A204.1 (cell line): Measurements from ENCODE around the gene GATA6.
"Not testable (repeated sequence)": the region's sequence is repeated elsewhere in the genome, so short reads cannot be mapped to it uniquely, and the experiment has no call there.

ENCODE experiments used
- FAIRE-seq: peaks from 2 replicates; lab custom pipeline; 2012; peaks lifted over from hg19 to GRCh38; lab: Jason Lieb, UNC

Gene GATA6

DNA sequence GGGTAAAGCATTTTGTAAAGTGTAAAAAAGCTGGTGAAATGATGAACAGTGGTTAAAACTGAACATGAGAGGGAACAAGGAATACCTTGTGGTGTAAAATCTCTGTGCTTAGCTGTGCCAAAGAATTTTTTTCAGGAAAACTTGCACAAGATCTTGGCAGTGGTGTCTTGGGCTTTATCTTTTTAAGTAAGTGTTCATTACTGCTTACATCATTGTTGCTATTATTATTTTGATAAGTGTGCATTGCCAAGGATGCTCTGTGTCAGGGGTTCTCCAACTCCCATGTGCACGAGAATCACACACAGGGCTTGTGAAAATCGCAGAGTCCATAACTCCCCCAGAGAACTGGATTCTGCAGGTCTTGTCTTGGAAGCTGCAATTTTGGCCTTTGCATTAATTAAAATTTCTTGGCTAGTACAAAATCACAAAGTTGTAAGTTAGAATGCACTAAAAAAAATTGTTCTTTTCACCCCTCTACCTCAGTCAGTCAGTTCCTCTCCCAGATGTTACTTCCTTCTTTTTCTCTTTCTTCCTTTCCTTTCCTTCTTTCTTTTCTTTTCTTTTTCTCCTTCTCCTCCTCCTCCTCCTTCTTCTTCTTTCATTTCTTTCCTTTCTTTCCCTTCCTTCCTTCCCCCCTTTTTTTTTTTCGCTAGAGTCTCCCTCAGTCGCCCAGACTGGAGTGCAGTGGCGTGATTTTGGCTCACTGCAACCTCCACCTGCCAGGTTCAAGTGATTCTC lies 37.8 kb downstream of the GATA6 start:
- no peak for FAIRE-seq

- no peak for FAIRE-seq
Measured at GRCh38 chr18:22210311-22210754, 40.9 kb downstream of the GATA6 start.

DNA sequence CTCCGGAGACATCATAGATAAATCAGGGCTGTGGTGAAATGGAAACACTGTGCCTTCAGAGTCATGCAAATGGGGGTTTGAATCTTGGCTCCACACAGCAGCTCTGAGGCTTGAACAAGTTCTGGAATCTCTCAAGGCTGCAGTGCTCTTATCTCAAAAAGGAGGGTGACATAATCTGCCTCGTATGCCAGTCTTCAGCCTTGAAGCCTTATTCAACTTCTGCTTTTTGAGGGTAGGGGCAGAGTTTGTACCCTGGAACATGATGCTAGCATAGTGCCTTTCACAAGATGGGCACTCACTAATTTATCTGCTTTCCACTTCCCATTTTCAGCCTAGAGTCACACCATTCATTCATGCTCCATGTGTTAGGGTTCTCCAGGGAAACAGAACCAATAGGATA lies 42.3 kb downstream of the GATA6 start:
- no peak for FAIRE-seq

GRCh38 chr18:22213333-22213973 lies 44.1 kb downstream of the GATA6 start:
- FAIRE-seq: no peak

GRCh38 chr18:22214731-22215528 lies 45.5 kb downstream of the GATA6 start:
- FAIRE-seq: no peak

GRCh38 chr18:22218835-22219234 lies 49.4 kb downstream of the GATA6 start:
- no peak for FAIRE-seq

GRCh38 chr18:22219568-22220355 lies 50.4 kb downstream of the GATA6 start:
- no peak for FAIRE-seq

DNA sequence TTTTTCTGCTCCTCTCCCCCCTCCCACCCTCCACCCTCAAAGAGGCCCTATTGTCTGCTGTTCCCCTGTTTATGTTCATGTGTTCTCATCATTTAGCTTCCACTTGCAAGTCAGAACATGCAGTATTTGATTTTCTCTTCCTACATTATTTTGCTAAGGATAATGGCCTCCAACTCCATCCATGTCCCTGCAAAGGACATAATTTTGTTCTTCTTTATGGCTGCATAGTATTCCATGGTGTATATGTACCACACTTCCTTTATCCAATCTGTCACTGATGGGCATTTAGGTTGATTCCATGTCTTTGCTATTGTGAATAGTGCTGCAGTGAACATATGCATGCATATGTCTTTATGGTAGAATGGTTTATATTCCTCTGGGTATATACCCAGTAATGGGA lies 51.2 kb downstream of the GATA6 start:
- FAIRE-seq: not testable (repeated sequence)

DNA sequence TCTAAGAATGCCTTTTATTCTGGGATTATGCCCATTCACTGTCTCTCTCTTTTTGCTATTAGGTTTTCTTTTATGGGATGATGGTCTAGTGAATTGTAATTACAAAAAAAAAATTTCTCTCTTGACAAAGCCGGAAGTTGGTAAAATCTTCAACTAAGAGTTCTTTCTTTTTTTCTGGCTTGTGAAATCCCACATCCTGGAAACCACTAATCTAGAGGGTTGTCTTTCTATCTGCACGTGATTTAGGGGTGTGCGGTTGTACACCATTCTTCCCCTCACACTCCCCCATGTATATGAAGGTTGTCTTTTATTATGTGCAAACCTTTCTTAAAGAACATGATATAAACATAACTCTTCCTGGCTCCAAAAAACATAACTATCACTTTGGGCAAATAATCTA lies 52.0 kb downstream of the GATA6 start:
- no peak for FAIRE-seq

- FAIRE-seq: no peak
Measured at GRCh38 chr18:22223254-22223964, 54.0 kb downstream of the GATA6 start.

DNA sequence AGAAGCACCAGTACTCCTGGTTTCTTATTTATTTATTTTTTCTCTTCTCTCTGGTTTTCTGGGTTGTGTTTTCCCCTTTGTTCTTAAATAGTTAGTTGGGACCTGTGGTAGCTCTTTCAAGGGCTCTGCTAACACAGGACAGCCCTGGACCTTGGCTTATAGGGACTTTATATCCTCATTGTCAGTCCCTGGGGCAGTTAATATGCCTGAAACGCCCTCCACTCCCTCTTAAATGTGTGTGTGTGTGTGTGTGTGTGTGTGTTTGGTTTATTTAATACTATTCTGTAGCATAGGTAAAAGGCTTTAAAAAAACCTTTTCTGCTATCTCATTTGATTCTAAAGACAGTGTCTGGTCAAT lies 54.6 kb downstream of the GATA6 start:
- no peak for FAIRE-seq

GRCh38 chr18:22224339-22224738 lies 55.0 kb downstream of the GATA6 start:
- FAIRE-seq: no peak

GRCh38 chr18:22226801-22227200 lies 57.4 kb downstream of the GATA6 start:
- no peak for FAIRE-seq

GRCh38 chr18:22228976-22229375 lies 59.6 kb downstream of the GATA6 start:
- FAIRE-seq: no peak

- no peak for FAIRE-seq
Measured at GRCh38 chr18:22229456-22230124, 60.2 kb downstream of the GATA6 start.

DNA sequence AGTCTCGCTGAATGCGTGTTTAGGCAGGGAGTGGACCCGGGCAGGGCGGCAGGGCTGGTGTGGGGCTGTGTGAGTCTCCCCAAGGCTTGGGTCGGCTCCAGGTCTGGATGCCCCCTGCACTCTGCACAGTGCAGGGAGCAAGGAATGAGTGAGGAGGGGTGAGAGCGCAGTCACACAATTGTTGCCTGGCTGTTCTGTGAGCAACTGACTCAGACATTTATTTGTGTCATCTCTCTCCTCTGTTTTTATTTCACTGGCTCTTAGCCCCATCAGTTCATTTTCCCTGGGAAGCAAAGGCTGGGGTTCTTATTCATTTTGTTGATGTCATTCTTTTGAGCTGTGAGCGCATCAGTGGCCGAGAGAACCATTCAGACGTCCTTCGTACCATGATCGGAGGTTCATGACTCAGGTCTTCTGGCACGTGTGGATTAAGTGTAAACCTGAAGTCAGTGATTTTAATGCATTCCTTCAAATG lies 61.1 kb downstream of the GATA6 start:
- FAIRE-seq: no peak

DNA sequence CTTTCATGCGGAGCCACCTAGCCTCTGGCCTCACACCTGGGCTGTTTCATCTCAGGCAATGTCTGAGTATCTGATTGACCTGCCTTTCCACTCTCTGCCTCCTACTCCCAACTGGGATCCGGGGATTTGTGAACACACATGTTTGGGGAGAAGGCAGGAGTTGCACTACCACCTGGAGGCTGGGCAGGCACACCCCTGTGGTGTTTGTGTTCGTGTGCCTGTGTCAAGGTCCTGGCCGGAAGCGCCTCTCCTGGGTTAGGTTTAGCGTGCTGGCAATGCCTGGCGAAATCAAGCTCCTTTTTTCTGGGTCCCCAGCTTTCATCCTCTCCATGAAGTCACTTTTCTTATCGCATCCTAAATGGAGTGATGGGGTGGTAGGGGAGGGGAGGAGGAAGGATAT lies 63.9 kb downstream of the GATA6 start:
- no peak for FAIRE-seq

- FAIRE-seq: no peak
Measured at GRCh38 chr18:22238036-22238435, 68.6 kb downstream of the GATA6 start.

GRCh38 chr18:22238681-22239080 lies 69.3 kb downstream of the GATA6 start:
- no peak for FAIRE-seq

- no peak for FAIRE-seq
Measured at GRCh38 chr18:22241921-22242361, 72.6 kb downstream of the GATA6 start.

GRCh38 chr18:22243513-22243912 lies 74.1 kb downstream of the GATA6 start:
- no peak for FAIRE-seq
